Ramos (cell line): ENCODE data around the gene RNF175.

Experiments
- in situ Hi-C: fragments of 300-500 bp; cut with MboI; formaldehyde crosslinking; loops from one replicate; pipeline ENCODE4 v1.14.3; 2022; ENCODE audit warnings: low sequenced_read_pairs; ENCODE audit not compliant: unreplicated experiment

Gene RNF175

GRCh38 chr4:153759407-153760316 is at the start of gene RNF175:
RNF175 (minus strand) TSS chr4:153760024; CDS start chr4:153759862, 162 bp downstream.
- in situ Hi-C loops = no loop called here

GRCh38 chr4:153809307-153809706 is 49.5 kb upstream of the RNF175 start:
- in situ Hi-C loops = no loop called here

- in situ Hi-C loops = no loop called here
Measured at GRCh38 chr4:153808175-153808574, 48.4 kb upstream of the RNF175 start.

GRCh38 chr4:153806073-153806472 is 46.2 kb upstream of the RNF175 start:
- in situ Hi-C loops = no loop called here

GRCh38 chr4:153804722-153805121 is 44.9 kb upstream of the RNF175 start:
- in situ Hi-C loops = no loop called here

GRCh38 chr4:153799694-153800074 is 39.9 kb upstream of the RNF175 start:
- in situ Hi-C loops = no loop called here

- in situ Hi-C loops = no loop called here
Measured at GRCh38 chr4:153798901-153799693, 39.3 kb upstream of the RNF175 start.

- in situ Hi-C loops = no loop called here
Measured at GRCh38 chr4:153798420-153798819, 38.6 kb upstream of the RNF175 start.

- in situ Hi-C loops = no loop called here
Measured at GRCh38 chr4:153794006-153794405, 34.2 kb upstream of the RNF175 start.

GRCh38 chr4:153792618-153793247 is 32.9 kb upstream of the RNF175 start:
- in situ Hi-C loops = no loop called here

GRCh38 chr4:153791746-153792617 is 32.2 kb upstream of the RNF175 start:
- in situ Hi-C loops = no loop called here

- in situ Hi-C loops = no loop called here
Measured at GRCh38 chr4:153790962-153791551, 31.2 kb upstream of the RNF175 start.

- in situ Hi-C loops = no loop called here
Measured at GRCh38 chr4:153790500-153790865, 30.7 kb upstream of the RNF175 start.

- in situ Hi-C loops = no loop called here
Measured at GRCh38 chr4:153789741-153790499, 30.1 kb upstream of the RNF175 start.

GRCh38 chr4:153788413-153789276 is 28.8 kb upstream of the RNF175 start, which contains the start of gene SFRP2:
SFRP2 (minus strand) TSS chr4:153789083; CDS start chr4:153788835, 248 bp downstream.
- in situ Hi-C loops = no loop called here

- in situ Hi-C loops = no loop called here
Measured at GRCh38 chr4:153788051-153788412, 28.2 kb upstream of the RNF175 start.

GRCh38 chr4:153787575-153787974 is 27.8 kb upstream of the RNF175 start:
- in situ Hi-C loops = no loop called here

- in situ Hi-C loops = no loop called here
Measured at GRCh38 chr4:153787061-153787560, 27.3 kb upstream of the RNF175 start.
